ENCODE results near the gene C20orf204. TPM values are rescaled to one million over a fixed set of nuclear protein-coding genes. Genes with fewer than 3 reads are reported as not detected.

The C20orf204 gene
- total and polyA plus RNA-seq, 7 donors: under 0.01 to 1.7 (median 0.41) TPM; not detected in 2

- intact Hi-C loops (cut with DNase I): no loop called here
- H3K36me3 ChIP-seq: peaks cover 68 to 100% (median 78%) of the 10 kb centered on the region in 4 donors
- no peak overlapping the region for H3K4me3 ChIP-seq
These were observed 13.2 kb upstream of the C20orf204 start for GRCh38 chr20:64022671-64023360.

GRCh38 chr20:64023361-64024140, 12.4 kb upstream of the C20orf204 start:
- H3K9me3 ChIP-seq: no peaks in the 10 kb centered on the region
- TF ChIP-seq POLR2A (IDR thresholded peaks at IDR 0.05) (no peak), EP300 (IDR thresholded peaks at IDR 0.05) (no peak), POLR2AphosphoS5 (IDR thresholded peaks at IDR 0.05) (no peak), CTCF (IDR thresholded peaks at IDR 0.05) (no peak)
- H3K4me1 ChIP-seq: peaks cover 0 to 37% (median 22%) of the 10 kb centered on the region in 4 donors
- intact Hi-C loops (cut with DNase I): no loop called here
- no peak for DNase-seq
- H3K4me3 ChIP-seq: no peak overlapping the region
- whole genome bisulfite sequencing, 2 donors: 29 to 76% methylated on average over 15 of the region's 15 CpGs
- H3K27ac ChIP-seq: no peak overlapping the region
- H3K27me3 ChIP-seq: no peaks in the 10 kb centered on the region
- peaks cover 61 to 100% (median 72%) of the 10 kb centered on the region in 4 donors for H3K36me3 ChIP-seq

More at GRCh38 chr20:64022671-64023360, 13.2 kb upstream of the C20orf204 start:
- H3K9me3 ChIP-seq: no peaks in the 10 kb centered on the region
- TF ChIP-seq EP300 (IDR thresholded peaks at IDR 0.05): no peak
- H3K27me3 ChIP-seq: no peaks in the 10 kb centered on the region
- no peak overlapping the region for H3K27ac ChIP-seq
- peaks cover 0 to 31% (median 14%) of the 10 kb centered on the region in 4 donors for H3K4me1 ChIP-seq
- DNase-seq: no peak
- WGBS, 2 donors: 93 to 95% methylated on average over 17 of the region's 17 CpGs

- no peaks in the 10 kb centered on the region for H3K9me3 ChIP-seq
- H3K4me1 ChIP-seq: peaks cover 0 to 42% (median 24%) of the 10 kb centered on the region in 4 donors
- intact Hi-C loops (cut with DNase I): no loop called here
- TF ChIP-seq EP300 (IDR thresholded peaks at IDR 0.05): no peak
- TF ChIP-seq CTCF (IDR thresholded peaks at IDR 0.05): no peak
- TF ChIP-seq POLR2A (IDR thresholded peaks at IDR 0.05): no peak
- no peak for TF ChIP-seq POLR2AphosphoS5 (IDR thresholded peaks at IDR 0.05)
- DNase-seq: no peak
- peaks cover 60 to 100% (median 69%) of the 10 kb centered on the region in 4 donors for H3K36me3 ChIP-seq
- H3K27me3 ChIP-seq: no peaks in the 10 kb centered on the region
- H3K4me3 ChIP-seq: no peak overlapping the region
- WGBS, 2 donors: 41 to 81% methylated on average over 17 of the region's 17 CpGs
- H3K27ac ChIP-seq: no peak overlapping the region
These were observed 11.6 kb upstream of the C20orf204 start for GRCh38 chr20:64024141-64024990.

GRCh38 chr20:64025101-64025825, 10.7 kb upstream of the C20orf204 start:
- Histone ChIP-seq H3K27me3 (no peaks in the 10 kb centered on the region), H3K9me3 (no peaks in the 10 kb centered on the region), H3K4me1 (peaks cover 0 to 42% (median 24%) of the 10 kb centered on the region in 4 donors), H3K27ac (no peak overlapping the region), H3K36me3 (peaks cover 65 to 100% (median 72%) of the 10 kb centered on the region in 4 donors), H3K4me3 (no peak overlapping the region)
- 89 to 94% methylated on average over 18 of the region's 18 CpGs for WGBS, 2 donors
- intact Hi-C loops (cut with DNase I): no loop called here
- no peak for DNase-seq
- TF ChIP-seq EP300 (IDR thresholded peaks at IDR 0.05) (no peak), POLR2AphosphoS5 (IDR thresholded peaks at IDR 0.05) (no peak), CTCF (IDR thresholded peaks at IDR 0.05) (no peak), POLR2A (IDR thresholded peaks at IDR 0.05) (no peak)

Measured in sigmoid colon (tissue), 7 donors.